Loucy (cell line): Measurements from ENCODE around the gene PATL1.
A peak's percentile ranks its signal among the peaks of the same experiment; 100 is the strongest.

Source experiments
- H2AFZ ChIP-seq: fragments of 200-600 bp; sonication (generic); 2 replicates; pipeline ENCODE4 v1.6.0; 2016; ENCODE audit warnings: antibody characterized with exemption, mild to moderate bottlenecking, low read length, moderate library complexity
- H3F3A ChIP-seq: fragments of 200-600 bp; 2 replicates; pipeline ENCODE4 v1.6.0; 2016; ENCODE audit warnings: antibody characterized with exemption, low read depth, mild to moderate bottlenecking
- H3K27me3 ChIP-seq: fragments of 200-600 bp; sonication (generic); 2 replicates; pipeline ENCODE4 v1.6.1; 2014; ENCODE audit warnings: low read length, mild to moderate bottlenecking; ENCODE audit not compliant: insufficient read depth, poor library complexity, severe bottlenecking
- H3K36me3 ChIP-seq: fragments of 200-600 bp; sonication (generic); 2 replicates; pipeline ENCODE4 v1.6.1; 2016; ENCODE audit warnings: low read length; ENCODE audit not compliant: insufficient read depth
- H3K4me1 ChIP-seq: fragments of 200-600 bp; sonication (generic); 2 replicates; pipeline ENCODE4 v1.5.1; 2014; ENCODE audit warnings: low read length, mild to moderate bottlenecking; ENCODE audit not compliant: insufficient read depth, poor library complexity, severe bottlenecking
- H3K4me2 ChIP-seq: fragments of 200-600 bp; sonication (generic); 2 replicates; pipeline ENCODE4 v1.6.0; 2014; ENCODE audit warnings: antibody characterized with exemption, low read length, low read depth, mild to moderate bottlenecking; ENCODE audit not compliant: poor library complexity, severe bottlenecking
- H3K4me3 ChIP-seq: fragments of 200-600 bp; sonication (generic); 2 replicates; pipeline ENCODE4 v1.5.1; 2014; ENCODE audit warnings: low read length, mild to moderate bottlenecking, mixed read lengths; ENCODE audit not compliant: poor library complexity, severe bottlenecking
- H3K79me2 ChIP-seq: fragments of 200-600 bp; sonication (generic); 2 replicates; pipeline ENCODE4 v1.6.1; 2014; ENCODE audit warnings: low read length; ENCODE audit not compliant: insufficient read depth
- H3K9ac ChIP-seq: fragments of 200-600 bp; sonication (generic); 2 replicates; pipeline ENCODE4 v1.6.0; 2014; ENCODE audit warnings: mild to moderate bottlenecking, low read depth, low read length, moderate library complexity; ENCODE audit not compliant: poor library complexity, severe bottlenecking
- H3K9me2 ChIP-seq: fragments of 200-600 bp; sonication (generic); replicated peaks from 2 replicates; pipeline ENCODE4 v1.6.1; 2016; ENCODE audit warnings: low read depth, low read length, mixed read lengths
- H3K9me3 ChIP-seq: fragments of 200-600 bp; sonication (generic); 2 replicates; pipeline ENCODE4 v1.6.1; 2014; ENCODE audit warnings: mild to moderate bottlenecking, antibody characterized with exemption, low read length, low read depth; ENCODE audit not compliant: insufficient read depth
- H4K20me1 ChIP-seq: fragments of 200-600 bp; sonication (generic); 2 replicates; pipeline ENCODE4 v1.6.0; 2014; ENCODE audit warnings: antibody characterized with exemption, low read length, mild to moderate bottlenecking; ENCODE audit not compliant: insufficient read depth, poor library complexity, severe bottlenecking
- EZH2phosphoT487 ChIP-seq: fragments of 200-600 bp; IDR thresholded peaks from 2 replicates; pipeline ENCODE4 v1.6.1; 2018; ENCODE audit warnings: antibody characterized with exemption, mild to moderate bottlenecking, moderate library complexity, borderline replicate concordance
- TF ChIP-seq, protein P1 (sequence below): fragments of 200-600 bp; sonication (generic); conservative IDR thresholded peaks from 2 replicates; pipeline ENCODE4 v1.5.1; 2014; ENCODE audit warnings: mild to moderate bottlenecking, antibody characterized with exemption, low read length

PATL1 gene

DNA sequence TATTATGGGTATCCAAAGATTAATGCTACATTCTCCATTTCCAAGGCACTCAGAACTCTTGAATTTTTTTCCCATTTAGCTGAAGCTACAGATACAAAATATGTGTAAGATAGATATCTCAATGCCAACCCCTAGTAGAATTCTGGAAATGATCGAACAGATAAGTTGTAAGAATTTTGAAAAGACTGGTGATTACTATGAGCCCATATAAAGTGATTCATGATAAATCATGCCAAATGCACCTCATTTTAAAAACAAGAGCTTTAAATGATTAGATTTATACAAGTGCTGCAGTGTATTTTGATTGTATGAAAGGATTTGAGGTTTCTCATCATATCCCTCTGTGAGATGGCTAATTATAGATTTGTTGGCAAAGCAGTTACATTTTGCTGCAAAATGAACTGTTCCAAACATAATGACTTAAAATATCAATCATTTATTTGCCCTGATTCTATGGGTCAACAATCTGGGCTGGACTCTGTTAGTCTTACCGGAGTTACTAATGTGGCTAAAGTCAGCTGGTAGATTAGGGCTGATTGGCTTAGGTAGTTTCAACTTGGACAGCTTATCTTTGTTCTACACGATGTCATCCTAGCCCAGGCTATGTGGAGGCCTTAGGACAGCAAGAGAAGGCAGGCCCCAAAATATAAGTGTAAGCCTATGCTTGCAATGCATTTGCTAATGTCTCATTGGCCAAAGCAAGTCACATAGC lies 41.5 kb upstream of the PATL1 start:
- Histone ChIP-seq H3K9ac (no peak overlapping the region), H2AFZ (no peak overlapping the region), H3K27me3 (no peaks in the 10 kb centered on the region), H3K4me2 (no peak overlapping the region), H3K4me1 (peaks cover 16% of the 10 kb centered on the region), H3F3A (peaks cover 9% of the 10 kb centered on the region; the same call in 1 of the 2 replicates), H4K20me1 (no peaks in the 10 kb centered on the region), H3K36me3 (no peaks in the 10 kb centered on the region), H3K79me2 (no peaks in the 10 kb centered on the region), H3K9me2 (no peaks in the 10 kb centered on the region), H3K4me3 (no peak overlapping the region), H3K9me3 (no peaks in the 10 kb centered on the region; the same call in 1 of the 2 replicates)
- TF ChIP-seq, protein P1, sequence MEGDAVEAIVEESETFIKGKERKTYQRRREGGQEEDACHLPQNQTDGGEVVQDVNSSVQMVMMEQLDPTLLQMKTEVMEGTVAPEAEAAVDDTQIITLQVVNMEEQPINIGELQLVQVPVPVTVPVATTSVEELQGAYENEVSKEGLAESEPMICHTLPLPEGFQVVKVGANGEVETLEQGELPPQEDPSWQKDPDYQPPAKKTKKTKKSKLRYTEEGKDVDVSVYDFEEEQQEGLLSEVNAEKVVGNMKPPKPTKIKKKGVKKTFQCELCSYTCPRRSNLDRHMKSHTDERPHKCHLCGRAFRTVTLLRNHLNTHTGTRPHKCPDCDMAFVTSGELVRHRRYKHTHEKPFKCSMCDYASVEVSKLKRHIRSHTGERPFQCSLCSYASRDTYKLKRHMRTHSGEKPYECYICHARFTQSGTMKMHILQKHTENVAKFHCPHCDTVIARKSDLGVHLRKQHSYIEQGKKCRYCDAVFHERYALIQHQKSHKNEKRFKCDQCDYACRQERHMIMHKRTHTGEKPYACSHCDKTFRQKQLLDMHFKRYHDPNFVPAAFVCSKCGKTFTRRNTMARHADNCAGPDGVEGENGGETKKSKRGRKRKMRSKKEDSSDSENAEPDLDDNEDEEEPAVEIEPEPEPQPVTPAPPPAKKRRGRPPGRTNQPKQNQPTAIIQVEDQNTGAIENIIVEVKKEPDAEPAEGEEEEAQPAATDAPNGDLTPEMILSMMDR = no peak
- TF ChIP-seq EZH2phosphoT487 = no peak

DNA sequence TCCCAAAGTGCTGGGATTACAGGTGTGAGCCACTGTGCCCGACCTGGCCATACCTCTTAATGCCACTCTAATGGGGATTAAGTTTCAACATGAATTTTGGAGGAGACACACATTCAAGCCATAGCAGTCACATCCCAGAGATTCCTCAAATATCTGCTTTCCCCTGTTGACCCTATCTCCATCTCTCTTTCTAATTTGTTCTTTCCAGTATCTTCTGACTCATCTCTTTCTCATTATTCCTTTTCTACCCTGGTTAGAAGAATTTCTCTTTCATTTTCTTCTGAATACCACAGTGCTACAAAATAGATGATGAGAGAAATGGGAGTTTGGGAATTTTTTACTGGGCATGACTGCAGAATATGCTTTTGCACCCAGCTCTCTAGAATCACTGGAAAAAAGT lies 39.7 kb upstream of the PATL1 start:
- TF ChIP-seq, protein P1 = no peak
- TF ChIP-seq EZH2phosphoT487 = no peak

DNA sequence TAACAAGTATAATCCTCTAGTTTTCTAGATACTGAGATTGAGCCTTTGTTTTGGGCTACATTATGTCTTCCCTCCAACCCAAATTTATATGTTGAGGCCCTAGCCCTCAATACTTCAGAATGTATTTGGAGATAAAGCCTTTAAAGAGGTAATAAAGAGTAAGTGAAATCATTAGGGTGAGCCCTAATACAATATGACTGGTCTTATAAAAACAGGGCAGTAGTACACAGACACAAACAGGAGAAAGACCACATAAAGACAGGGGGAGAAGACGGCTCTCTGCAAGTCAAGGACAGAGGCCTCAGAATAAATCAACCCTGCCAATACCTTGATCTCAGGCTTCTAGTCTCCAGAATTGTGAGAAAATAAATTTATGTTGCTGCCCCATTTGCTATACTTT lies 38.5 kb upstream of the PATL1 start:
- peaks cover 9% of the 10 kb centered on the region; the same call in 1 of the 2 replicates for H3F3A ChIP-seq
- peaks cover 16% of the 10 kb centered on the region for H3K4me1 ChIP-seq
- no peaks in the 10 kb centered on the region for H3K9me2 ChIP-seq
- no peak overlapping the region for H3K9ac ChIP-seq
- no peaks in the 10 kb centered on the region for H3K36me3 ChIP-seq
- no peak overlapping the region for H3K4me3 ChIP-seq
- H3K27me3 ChIP-seq = no peaks in the 10 kb centered on the region
- H4K20me1 ChIP-seq = no peaks in the 10 kb centered on the region
- TF ChIP-seq, protein P1 = no peak
- no peak for TF ChIP-seq EZH2phosphoT487
- H3K4me2 ChIP-seq = peak overlapping the region; percentile 23
- no peak overlapping the region for H2AFZ ChIP-seq
- no peaks in the 10 kb centered on the region for H3K79me2 ChIP-seq
- H3K9me3 ChIP-seq = no peaks in the 10 kb centered on the region; the same call in 1 of the 2 replicates

More for the DNA sequence above, 39.7 kb upstream of the PATL1 start:
- Histone ChIP-seq H3F3A (peaks cover 9% of the 10 kb centered on the region; the same call in 1 of the 2 replicates), H3K9me2 (no peaks in the 10 kb centered on the region), H3K27me3 (no peaks in the 10 kb centered on the region), H3K9ac (no peak overlapping the region), H2AFZ (no peak overlapping the region), H3K4me3 (no peak overlapping the region), H4K20me1 (no peaks in the 10 kb centered on the region), H3K4me1 (peaks cover 16% of the 10 kb centered on the region), H3K9me3 (no peaks in the 10 kb centered on the region; the same call in 1 of the 2 replicates), H3K4me2 (no peak overlapping the region), H3K36me3 (no peaks in the 10 kb centered on the region), H3K79me2 (no peaks in the 10 kb centered on the region)
